NCI-H748 treated with DMSO at 0.1 percent for 48 hours (cell line): ENCODE measurements around the gene ACAD9.

ENCODE experiments used
- DNase-seq: peaks from one replicate; lab custom pipeline; 2025; lab: John Stamatoyannopoulos, UW

ACAD9 gene

GRCh38 chr3:128935922-128936321 lies 56.5 kb downstream of the ACAD9 start:
- no peak for DNase-seq

GRCh38 chr3:128936341-128936740 lies 56.9 kb downstream of the ACAD9 start:
- no peak for DNase-seq

GRCh38 chr3:128940252-128940651 lies 60.8 kb downstream of the ACAD9 start:
- no peak for DNase-seq

- no peak for DNase-seq
Measured at GRCh38 chr3:128942161-128942952, 62.9 kb downstream of the ACAD9 start.

DNA sequence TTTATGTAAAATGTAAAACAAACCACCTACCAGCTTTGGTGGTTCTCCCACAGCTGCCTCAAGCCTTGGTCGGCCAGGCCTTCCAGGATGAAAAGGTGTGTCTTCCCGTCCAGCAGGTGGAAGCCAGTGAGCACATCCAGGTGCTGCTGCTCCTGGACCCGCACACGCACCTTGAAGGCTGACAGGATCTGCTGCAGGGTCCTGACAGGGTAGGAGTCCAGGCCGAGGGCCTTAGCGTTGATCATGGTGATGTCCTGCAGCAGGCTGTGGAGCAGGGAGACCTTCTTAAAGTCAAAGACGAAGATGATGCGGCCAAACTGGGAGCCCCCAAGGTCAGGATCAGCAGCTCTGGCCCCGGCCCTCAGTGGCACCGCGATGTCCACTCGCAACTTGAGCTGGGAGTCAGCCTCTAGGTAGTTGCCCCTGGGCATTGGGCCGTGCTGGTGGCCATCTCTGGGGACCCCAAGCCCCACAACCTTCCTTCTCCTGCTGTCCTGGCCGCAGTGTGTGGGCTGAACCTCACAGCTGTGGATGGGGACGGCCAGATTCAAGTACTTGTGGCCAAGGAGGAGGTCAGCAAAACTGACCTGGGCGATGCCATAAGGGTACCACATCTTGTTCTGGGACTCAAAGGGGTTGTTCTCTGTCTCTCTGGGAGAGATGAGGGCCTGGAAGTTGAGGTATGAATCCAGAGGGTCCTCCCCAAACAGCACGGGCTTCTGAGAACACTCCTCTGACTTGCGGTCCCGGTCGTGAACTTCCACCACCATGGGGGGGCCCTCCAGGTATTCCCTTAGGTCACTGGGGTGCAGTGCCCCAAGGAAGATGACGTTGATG lies 65.8 kb downstream of the ACAD9 start:
- no peak for DNase-seq

GRCh38 chr3:128945878-128946175 lies 66.4 kb downstream of the ACAD9 start:
- no peak for DNase-seq

GRCh38 chr3:128946411-128946810 lies 67.0 kb downstream of the ACAD9 start:
- DNase-seq = no peak

DNA sequence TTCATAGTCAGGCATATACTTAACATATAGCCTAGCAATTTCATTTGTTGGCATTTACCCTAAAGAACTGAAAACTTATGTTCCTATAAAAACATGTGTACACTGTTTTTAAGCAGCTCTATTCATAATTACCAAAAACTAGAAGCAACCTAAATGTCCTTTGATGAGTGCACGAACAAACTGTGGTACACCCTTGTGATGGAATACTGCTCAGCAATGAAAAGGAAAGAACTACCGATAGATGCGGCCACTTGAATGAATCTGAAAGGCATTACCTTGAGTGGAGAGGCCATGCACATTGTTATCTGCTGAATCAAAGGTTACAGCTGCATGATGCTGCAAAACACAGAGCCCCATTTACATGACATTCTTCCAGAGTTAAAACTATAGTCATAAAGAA lies 69.7 kb downstream of the ACAD9 start:
- DNase-seq = no peak

GRCh38 chr3:128950223-128950938 lies 71.0 kb downstream of the ACAD9 start:
- no peak for DNase-seq

DNA sequence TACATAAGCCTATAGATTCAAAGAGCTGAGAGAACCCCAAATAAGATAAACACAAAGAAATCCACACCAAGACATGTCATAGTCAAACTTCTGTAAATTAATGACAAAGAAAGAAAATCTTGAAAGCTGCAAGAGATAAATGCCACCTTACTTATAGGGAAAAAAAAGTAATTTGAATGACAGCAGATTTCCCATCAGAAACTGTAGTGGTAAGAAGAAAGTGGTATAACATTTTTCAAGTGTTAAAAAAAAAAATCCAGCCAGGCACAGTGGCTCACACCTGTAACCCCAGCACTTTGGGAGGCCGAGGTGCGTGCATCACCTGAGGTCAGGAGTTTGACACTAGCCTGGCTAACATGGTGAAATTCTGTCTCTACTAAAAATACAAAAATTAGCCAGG lies 77.0 kb downstream of the ACAD9 start:
- DNase-seq = no peak
